ENCODE measurements around the gene TCP11X2. TPM values are rescaled to one million over a fixed set of nuclear protein-coding genes. Genes with fewer than 3 reads are reported as not detected.
"Not testable (repeated sequence)": the region's sequence is repeated elsewhere in the genome, so short reads cannot be mapped to it uniquely, and the experiment has no call there.

TCP11X2 gene
- not detected for total RNA-seq

- DNase-seq (ENCODE audit: low spot score in 2 of 2), result not testable (repeated sequence)
Measured at GRCh38 chrX:102471762-102472220, at the start of gene TCP11X2. Gene TCP11X2 (minus strand): TSS chrX:102471812.

DNA sequence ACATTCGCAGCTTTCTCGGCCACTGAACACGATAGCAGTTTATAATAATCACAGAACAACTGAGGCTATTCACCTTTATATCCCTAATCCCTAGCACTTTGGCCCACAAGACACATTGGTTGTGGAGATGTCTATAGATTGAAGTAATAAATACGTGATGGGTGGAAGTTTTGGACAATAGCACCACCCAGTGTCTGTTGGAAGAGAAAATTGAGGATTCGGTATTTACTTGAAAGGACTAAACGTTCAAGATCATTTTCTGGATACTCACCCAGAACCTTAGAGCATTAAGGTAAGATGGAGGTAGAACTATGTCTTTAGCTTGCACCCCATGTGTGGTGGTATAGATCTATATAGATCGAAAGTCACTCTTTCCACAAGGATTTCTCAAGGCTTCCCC lies 45.7 kb upstream of the TCP11X2 start:
- no peak for FAIRE-seq

More at GRCh38 chrX:102471762-102472220, at the start of gene TCP11X2:
- FAIRE-seq, result not testable (repeated sequence)

GRCh38 chrX:102515975-102516941 lies 44.6 kb upstream of the TCP11X2 start, which contains the start of gene TMSB15A:
Gene TMSB15A (minus strand): TSS chrX:102516739.
- FAIRE-seq (no peak), DNase-seq (ENCODE audit: low spot score in 2 of 2) (peak; percentile 52 to 63)

More for the DNA sequence above, 45.7 kb upstream of the TCP11X2 start:
- DNase-seq (ENCODE audit: low spot score in 2 of 2), result no peak

- FAIRE-seq (no peak), DNase-seq (ENCODE audit: low spot score in 2 of 2) (no peak)
Measured at GRCh38 chrX:102514536-102514935, 42.9 kb upstream of the TCP11X2 start.

GRCh38 chrX:102498732-102499131 lies 27.1 kb upstream of the TCP11X2 start:
- DNase-seq (ENCODE audit: low spot score in 2 of 2), result no peak
- FAIRE-seq, result no peak

- DNase-seq (ENCODE audit: low spot score in 2 of 2) (no peak), FAIRE-seq (no peak)
Measured at GRCh38 chrX:102491766-102492165, 20.2 kb upstream of the TCP11X2 start.

- FAIRE-seq, result not testable (repeated sequence)
Measured at GRCh38 chrX:102478765-102479164, 7.2 kb upstream of the TCP11X2 start.

DNA sequence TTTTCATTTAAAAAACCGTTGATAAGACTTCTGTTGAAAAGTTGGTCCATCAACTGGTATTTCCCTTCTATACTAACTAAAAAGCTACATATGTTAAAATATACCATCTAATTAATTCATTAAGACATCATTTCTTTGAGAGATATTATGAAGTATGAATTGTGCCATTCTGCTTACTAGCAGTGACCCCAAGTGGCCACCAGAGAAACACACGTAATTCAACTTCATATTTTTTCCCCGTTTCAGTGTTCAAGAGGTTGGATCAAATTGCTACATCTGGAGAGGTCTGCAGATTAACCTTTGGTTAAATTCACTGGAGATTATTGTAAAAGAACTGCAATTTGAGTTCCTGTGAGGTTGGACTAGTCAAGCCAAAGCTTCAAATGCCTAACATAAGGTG lies 1.4 kb downstream of the TCP11X2 start:
- not testable (repeated sequence) for FAIRE-seq; DNase-seq (ENCODE audit: low spot score in 2 of 2)

More at GRCh38 chrX:102478765-102479164, 7.2 kb upstream of the TCP11X2 start:
- not testable (repeated sequence) for DNase-seq (ENCODE audit: low spot score in 2 of 2)

- FAIRE-seq, result not testable (repeated sequence)
Measured at GRCh38 chrX:102458615-102459014, 13.0 kb downstream of the TCP11X2 start.

GRCh38 chrX:102439908-102440307 lies 31.7 kb downstream of the TCP11X2 start, which contains the start of gene NXF2B:
Gene NXF2B (minus strand): TSS chrX:102440008. CDS start chrX:102380036, 59,972 bp downstream.
- not testable (repeated sequence) for FAIRE-seq

More at GRCh38 chrX:102458615-102459014, 13.0 kb downstream of the TCP11X2 start:
- DNase-seq (ENCODE audit: low spot score in 2 of 2), result not testable (repeated sequence)

GRCh38 chrX:102414493-102414892 lies 57.1 kb downstream of the TCP11X2 start:
- FAIRE-seq; DNase-seq (ENCODE audit: low spot score in 2 of 2): not testable (repeated sequence)

More at GRCh38 chrX:102439908-102440307, 31.7 kb downstream of the TCP11X2 start, which contains the start of gene NXF2B:
- DNase-seq (ENCODE audit: low spot score in 2 of 2), result not testable (repeated sequence)

Other genes starting within 250 kb of the TCP11X2 start
- gene NXF2, start 224.6 kb downstream of the TCP11X2 start, total RNA-seq, result not detected
- not detected for gene NXF2B, start 31.8 kb downstream of the TCP11X2 start, total RNA-seq
- gene TMSB15A, start 44.9 kb upstream of the TCP11X2 start, total RNA-seq, result 220 TPM
- 42.8 TPM for gene ARMCX5, start 127.7 kb upstream of the TCP11X2 start, total RNA-seq
- gene GPRASP1, start 179.7 kb upstream of the TCP11X2 start, total RNA-seq, result 31.0 TPM
- gene GPRASP2, start 240.6 kb upstream of the TCP11X2 start, total RNA-seq, result 84.8 TPM
- gene GPRASP3, start 248.9 kb upstream of the TCP11X2 start, total RNA-seq, result 62.0 TPM

All from frontal cortex (tissue), 4 donors.